HPDE6-E6E7 (cell line): ENCODE measurements around the gene CIAO2A.
"Not testable (repeated sequence)": the region's sequence is repeated elsewhere in the genome, so short reads cannot be mapped to it uniquely, and the experiment has no call there.

Experiments used
- DNase-seq: peaks from one replicate; pipeline ENCODE4 v3.0.0; 2011; ENCODE audit warnings: missing footprints; ENCODE audit errors: extremely low spot score

The CIAO2A gene

GRCh38 chr15:64112073-64112772 lies 18.6 kb upstream of the CIAO2A start:
- DNase-seq = no peak

- no peak for DNase-seq
Observed at GRCh38 chr15:64111679-64112050, 18.0 kb upstream of the CIAO2A start.

DNA sequence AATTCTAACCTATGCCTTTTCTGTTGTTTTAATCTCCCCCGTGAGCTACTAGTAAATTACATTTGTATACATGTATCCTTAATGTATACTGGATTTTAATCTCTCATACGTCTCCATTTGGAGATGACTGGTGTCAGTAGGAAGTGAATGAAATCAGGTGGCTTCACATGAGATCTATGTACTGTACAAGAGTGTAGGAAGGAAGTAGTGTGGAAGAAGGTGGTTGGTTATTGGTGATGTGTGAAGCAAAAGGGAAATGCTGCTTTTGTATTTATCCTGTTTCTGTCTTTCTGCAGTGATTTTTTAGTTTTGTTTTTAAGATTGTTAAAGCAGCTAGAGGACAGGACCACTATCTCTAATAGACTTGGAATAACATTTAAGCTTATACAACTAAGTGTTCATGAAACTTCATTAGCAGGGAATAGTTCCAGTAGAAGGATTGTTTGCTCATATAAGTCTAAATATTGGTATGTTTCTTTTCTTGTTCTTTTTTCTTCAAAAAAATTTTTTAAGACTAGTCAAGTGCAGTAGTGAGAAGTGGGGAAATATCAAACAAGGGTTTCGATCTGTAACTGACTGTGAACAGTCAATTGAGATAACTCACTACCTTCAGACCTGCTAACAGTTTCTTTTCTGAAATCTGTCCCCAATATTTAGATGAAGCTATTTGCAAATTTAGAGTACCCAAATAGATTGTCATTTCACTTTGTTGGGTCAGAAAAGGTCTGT lies 17.5 kb upstream of the CIAO2A start:
- DNase-seq = no peak

DNA sequence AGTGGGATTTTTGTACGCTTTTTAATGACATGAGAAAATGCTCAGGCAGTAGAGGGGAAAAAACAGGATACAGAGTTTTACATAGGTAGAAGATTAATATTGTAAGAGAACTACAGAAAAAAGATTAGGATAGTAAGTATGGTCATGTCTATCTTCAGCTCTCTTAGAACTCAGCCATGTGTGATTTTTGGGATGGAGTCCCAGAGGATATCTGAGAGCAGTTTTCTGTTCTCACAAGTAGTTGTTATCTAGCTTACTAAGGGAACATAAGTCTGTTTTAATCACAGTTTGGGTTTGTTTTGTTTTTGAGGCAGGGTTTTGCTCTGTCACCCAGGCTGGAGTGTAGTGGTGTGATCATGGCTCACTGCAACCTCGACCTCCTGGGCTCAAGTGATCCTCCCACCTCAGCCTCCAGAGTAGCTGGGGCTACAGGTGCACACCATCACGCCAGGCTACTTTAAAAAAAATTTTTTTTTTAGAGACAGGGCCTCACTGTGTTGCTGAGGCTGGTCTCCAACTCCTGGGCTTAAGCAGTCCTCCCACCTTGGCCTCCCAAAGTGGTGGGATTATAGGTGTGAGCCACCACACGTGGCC lies 16.6 kb upstream of the CIAO2A start:
- DNase-seq = not testable (repeated sequence)

DNA sequence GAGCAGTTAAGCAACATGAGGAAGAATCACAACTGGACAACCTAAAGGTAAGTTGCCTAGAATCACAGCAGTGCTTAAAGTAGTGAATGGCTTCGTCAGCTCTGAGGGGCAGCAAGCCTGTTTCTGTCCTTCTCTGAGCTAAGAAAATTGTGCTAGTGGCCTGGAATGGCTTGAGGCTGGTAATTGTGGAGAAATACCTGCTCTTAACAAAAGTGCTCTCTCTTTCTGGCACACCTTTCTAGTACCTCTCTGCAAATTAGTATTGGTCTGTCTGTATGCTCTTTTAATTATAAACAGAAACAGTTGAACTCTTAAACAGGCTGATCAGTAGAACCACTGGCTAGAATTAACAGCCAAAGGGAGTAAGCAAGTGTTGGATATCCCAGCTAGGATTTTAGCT lies 13.7 kb upstream of the CIAO2A start:
- DNase-seq = no peak

DNA sequence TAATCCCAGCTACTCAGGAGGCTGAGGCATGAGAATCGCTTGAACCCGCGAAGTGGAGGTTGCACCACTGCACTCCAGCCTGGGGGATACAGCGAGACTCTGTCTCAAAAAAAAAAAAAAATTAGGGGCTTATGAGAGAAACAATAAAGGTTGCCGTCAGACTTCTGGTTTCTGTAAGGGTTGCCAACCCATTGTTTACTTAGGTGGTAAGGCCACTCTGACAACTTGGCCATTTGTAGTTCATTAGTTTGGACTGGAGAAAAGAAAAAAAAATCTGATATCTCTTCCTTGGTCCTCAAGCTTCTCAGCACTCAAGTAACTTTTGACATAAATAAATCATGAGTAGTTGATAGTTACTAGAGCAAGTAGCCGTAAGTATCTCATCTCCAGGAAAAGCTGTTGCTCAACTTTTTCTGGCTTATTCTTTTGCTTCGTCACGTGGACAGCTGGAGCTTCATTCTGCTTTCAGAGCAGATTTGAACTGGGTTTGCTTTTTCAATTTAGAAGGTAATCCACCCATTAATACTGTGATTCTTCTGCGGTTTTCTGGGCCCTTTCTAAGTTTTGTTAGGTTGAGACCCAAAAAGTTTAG lies 11.6 kb upstream of the CIAO2A start:
- no peak for DNase-seq

GRCh38 chr15:64102497-64102896 lies 8.9 kb upstream of the CIAO2A start:
- no peak for DNase-seq

DNA sequence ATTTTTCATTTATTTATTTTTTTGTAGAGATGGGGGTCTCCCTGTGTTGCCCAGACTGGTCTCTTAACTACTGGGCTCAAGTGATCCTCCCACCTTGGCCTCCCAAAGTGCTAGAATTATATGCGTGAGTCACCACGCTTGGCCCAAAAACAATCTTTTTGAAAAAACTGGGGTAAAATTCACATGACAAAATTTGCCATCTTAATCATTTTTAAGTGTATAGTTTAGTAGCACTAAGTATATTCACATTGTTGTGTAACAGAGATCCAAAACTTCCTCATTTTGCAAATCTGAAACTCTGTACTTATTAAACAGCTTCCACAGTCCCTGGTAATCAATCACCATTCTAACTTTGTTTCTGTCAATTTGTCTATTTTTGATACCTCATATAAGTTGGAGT lies 7.3 kb upstream of the CIAO2A start:
- no peak for DNase-seq

DNA sequence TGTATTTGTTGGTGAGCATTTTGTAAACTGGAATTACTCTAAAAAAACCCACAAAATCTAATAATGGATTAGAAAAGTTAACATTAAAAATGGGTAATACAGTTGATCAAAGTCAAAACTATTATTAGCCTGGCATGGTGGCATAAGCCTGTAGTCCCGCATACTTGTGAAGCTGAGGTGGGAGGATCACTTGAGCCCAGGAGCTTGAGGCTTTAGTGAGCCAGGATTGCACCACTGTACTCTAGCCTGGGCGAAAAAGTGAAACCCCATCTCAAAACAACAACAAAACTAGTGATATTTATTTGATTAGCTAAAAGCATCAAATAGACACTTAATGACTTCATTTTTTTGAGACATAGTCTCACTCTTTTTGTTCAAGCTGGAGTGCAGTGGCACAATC lies 5.7 kb upstream of the CIAO2A start:
- no peak for DNase-seq

DNA sequence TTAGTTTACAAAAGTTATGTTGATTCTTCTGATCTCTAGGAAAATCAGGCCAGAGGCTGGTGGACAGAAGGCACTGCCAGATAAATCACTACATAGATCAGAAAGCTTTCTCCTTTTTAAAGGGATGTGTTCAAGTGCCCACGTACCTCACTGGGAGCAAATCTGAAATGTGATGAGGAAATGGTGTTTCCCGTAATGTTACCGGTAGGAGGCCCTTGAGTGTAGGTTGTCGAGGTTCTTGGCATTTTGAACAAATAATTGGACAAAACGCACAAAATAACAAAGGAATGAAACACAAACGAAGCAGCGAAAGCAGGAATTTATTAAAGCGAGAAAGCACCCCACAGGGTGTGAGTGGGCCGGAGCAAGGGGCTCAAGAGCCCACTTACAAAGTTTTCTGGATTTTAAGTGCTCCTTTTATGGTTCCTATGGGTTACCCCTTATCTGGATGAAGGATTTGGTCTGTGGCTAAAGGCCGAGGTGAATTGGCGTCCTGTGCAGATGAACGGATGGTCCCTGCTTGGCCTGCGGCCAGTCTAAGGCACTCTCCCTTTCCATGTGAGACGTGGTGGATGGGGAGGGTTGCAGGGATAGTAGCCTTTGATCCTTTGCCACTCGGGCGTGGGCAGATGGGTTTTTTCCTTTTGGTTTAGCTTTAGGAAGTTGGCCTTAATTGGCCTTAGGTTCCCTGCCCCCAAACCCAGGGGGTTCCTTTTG lies 3.2 kb upstream of the CIAO2A start:
- no peak for DNase-seq

GRCh38 chr15:64095795-64096667 lies 2.4 kb upstream of the CIAO2A start, which contains the start of gene SNX1:
TSS of gene SNX1 (plus strand) at chr15:64095982. CDS start at chr15:64096014, 32 bp downstream.
- DNase-seq = peak; percentile 91

DNA sequence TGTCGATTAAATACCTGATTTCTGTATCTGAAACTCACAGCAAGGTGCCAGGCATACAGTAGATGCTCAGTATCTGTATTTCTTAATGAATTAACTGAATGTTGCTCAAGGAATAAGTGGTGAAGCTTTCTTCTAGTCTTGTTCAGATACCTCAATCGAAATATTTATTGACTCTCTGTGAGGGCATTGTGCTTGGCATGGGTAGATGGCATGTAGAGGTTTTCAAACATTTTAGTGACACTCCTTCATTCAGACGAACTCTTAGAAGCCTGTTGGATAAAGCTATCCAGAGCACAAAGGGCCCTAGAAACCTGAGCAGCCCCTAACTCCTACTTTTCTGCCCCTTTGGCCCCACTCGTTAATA lies 1.8 kb upstream of the CIAO2A start:
- DNase-seq = no peak

DNA sequence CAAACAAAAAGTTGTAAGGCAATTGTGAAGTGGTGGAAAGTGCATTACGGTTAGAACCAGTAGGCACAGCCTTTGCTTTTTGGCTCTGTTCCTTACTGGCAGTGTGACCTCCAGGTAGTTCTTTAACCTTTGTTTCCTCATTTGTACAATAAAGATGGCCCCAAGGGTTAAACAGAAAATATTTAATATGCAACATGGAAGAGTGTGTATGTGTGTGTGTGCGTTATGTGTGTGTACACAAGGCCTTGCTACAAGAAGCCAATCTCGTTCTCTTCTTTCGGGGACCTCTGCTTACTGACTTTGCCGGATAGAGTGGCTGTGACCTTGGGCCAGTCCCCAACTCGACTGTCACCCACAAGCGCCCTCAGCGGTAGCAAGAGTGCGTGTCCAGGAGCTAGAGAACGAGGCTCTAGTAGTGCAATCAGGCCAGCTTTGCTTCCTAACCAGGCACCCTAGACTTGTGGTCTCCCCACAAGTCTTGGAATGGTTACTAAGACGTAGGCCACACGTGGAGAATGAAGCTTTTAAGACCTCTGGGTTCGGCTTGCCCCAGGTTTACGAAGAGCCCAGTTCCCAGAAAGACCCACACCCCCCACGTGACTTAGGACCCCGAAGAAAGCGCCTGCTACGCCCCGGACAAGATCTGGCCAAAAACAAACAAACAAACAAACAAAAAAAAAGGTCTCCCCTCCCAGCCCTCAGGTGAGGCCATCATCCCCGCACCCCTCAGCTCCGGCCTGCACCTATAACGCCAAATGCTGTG lies 593 bp downstream of the CIAO2A start:
- DNase-seq = peak; percentile 19

- DNase-seq = no peak
Observed at GRCh38 chr15:64092075-64092820, 1.4 kb downstream of the CIAO2A start.

DNA sequence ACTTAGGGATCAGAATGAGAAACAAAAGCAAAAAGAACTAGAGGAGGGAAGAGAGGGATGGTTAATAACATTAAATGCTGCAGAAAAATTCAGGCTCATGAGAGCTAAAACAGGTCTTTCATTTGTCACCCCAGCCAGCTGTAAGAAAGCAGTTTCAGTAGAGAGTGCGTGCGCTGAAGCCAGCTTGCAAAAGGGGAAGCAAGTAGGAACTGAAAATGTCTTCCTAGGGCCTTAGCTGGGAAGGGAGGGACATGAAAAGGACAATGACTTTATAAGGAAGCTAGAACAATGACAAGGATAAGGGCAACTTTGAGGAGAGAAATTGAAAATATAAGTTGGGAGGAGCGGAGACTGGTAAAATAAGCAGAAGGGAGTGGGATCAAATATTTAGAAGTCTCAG lies 3.1 kb downstream of the CIAO2A start:
- DNase-seq = no peak

GRCh38 chr15:64089543-64090280 lies 3.9 kb downstream of the CIAO2A start:
- DNase-seq = no peak

DNA sequence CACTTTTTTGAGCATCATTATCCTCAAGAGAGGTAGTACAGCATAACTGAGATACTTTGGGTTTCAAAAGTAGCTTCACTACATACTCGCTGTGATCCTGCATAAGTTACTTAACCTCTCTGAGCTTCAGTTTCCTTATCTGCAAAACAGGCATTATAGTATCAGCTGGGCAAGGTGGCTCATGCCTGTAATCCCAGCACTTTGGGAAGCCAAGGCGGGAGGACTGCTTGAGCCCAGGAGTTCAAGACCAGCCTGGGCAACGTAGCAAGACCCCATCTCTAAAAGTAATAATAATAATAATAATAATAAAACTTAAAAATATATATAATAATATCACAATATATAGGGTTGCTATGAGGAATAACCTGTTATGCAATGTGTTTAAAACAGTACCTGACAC lies 10.9 kb downstream of the CIAO2A start:
- DNase-seq = no peak

DNA sequence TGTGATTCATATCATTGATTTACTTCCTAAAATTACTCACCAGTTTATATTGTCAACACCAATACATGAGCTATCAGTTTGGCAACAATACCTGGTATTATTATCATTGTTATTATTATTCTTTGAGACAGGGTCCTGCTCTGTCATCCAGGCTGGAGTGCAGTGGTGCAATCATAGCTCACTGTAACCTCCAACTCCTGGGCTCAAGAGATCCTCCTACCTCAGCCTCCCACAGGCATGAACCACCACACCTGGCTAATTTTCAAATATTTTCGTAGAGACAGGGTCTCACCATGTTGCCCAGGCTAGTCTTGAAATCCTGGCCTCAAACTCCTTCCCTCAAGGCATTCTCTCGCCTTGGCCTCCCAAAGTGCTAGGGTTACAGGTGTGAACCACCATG lies 20.1 kb downstream of the CIAO2A start:
- not testable (repeated sequence) for DNase-seq

- DNase-seq = no peak
Observed at GRCh38 chr15:64072812-64073211, 20.8 kb downstream of the CIAO2A start.
